GM23248 (cell line): ENCODE measurements around the gene MYO18B.

Experiments used
- EZH2 ChIP-seq: fragments of 200-600 bp; sonication (generic); IDR thresholded peaks from 2 replicates; pipeline ENCODE4 v1.6.1; 2018; ENCODE audit warnings: antibody characterized with exemption, mild to moderate bottlenecking; ENCODE audit not compliant: insufficient read depth, poor library complexity, severe bottlenecking
- EZH2phosphoT487 ChIP-seq: fragments of 200-600 bp; sonication (generic); IDR thresholded peaks from 2 replicates; pipeline ENCODE4 v1.6.1; 2018; ENCODE audit warnings: antibody characterized with exemption, moderate library complexity, mild to moderate bottlenecking, low read depth; ENCODE audit not compliant: insufficient read depth

DNA sequence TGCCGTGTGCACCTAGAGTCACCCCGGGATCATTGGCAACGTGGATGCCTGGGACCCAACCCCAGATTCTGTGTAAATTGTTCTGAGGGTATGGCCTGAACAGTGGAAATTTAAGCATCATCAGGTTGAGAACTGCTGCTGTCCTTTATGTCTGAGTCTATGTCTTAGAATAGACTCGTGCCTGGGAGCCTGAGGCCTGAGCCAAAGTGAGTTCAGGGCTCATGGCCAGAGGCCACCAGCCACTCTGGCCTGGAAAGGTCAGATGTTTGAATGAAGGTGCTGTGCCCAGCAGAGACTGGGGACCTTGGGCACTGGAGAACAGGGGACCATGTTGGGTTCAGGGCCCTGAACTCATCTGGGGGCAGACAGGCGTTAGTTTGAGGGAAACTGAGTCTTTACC is 91.1 kb downstream of the MYO18B start:
- TF ChIP-seq EZH2 (no peak), EZH2phosphoT487 (no peak)
